ENCODE data around the gene RAB27A. TPM values are rescaled to one million over a fixed set of nuclear protein-coding genes. Genes with fewer than 3 reads are reported as not detected.

RAB27A gene
- total RNA-seq, 1 experiment from 2014 or later: 36.0 TPM

GRCh38 chr15:55334371-55334770 is 44.8 kb upstream of the RAB27A start:
- intact Hi-C loops (cut with micrococcal nuclease): no loop called here
- no peaks in the 10 kb centered on the region for H3K27me3 Mint-ChIP-seq (ENCODE audit: insufficient read depth, unreplicated experiment)
- no peak for DNase-seq (ENCODE audit: unreplicated experiment)
- POLR2A ChIA-PET: no interaction called here
- H3K4me3 Mint-ChIP-seq (ENCODE audit: unreplicated experiment): no peak overlapping the region
- TF ChIP-seq CTCF (IDR thresholded peaks at IDR 0.05; ENCODE audit: unreplicated experiment): no peak
- CTCF ChIA-PET: no interaction called here
- no peaks in the 10 kb centered on the region for H3K4me1 Mint-ChIP-seq (ENCODE audit: insufficient read depth, unreplicated experiment)
- H3K36me3 Mint-ChIP-seq (ENCODE audit: insufficient read depth, unreplicated experiment): peaks cover 27% of the 10 kb centered on the region
- no TSS peak for BruUV-seq (replicated peaks)
- H3K27ac Mint-ChIP-seq (ENCODE audit: low read depth, unreplicated experiment): no peak overlapping the region
- H3K9me3 Mint-ChIP-seq (ENCODE audit: unreplicated experiment): no peaks in the 10 kb centered on the region

DNA sequence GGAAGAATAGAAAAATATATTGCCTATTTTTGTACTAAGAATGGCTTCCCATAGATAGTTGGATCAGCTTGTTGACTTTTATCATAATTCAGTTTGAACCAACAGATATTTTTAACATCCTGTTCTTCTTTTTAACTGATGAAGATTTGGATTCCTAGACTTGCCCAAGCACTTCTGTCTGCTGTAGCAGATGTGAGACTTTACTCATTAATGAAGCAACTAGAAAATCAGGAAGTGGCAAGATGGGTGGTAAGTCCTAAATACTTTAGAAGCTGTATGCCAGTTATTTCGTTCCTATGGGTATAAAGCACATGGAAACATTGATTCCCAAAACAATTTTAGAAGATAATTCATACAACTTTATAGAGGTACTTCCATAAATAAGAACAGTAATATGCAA is 37.8 kb upstream of the RAB27A start:
- peaks cover 39% of the 10 kb centered on the region for H3K36me3 Mint-ChIP-seq (ENCODE audit: insufficient read depth, unreplicated experiment)
- H3K4me1 Mint-ChIP-seq (ENCODE audit: insufficient read depth, unreplicated experiment): no peaks in the 10 kb centered on the region
- BruUV-seq (replicated peaks): no TSS peak
- POLR2A ChIA-PET: no interaction called here
- H3K4me3 Mint-ChIP-seq (ENCODE audit: unreplicated experiment): no peak overlapping the region
- intact Hi-C loops (cut with micrococcal nuclease): no loop called here
- CTCF ChIA-PET: interaction anchor here (0.8 to 1.1 kb wide), 2 partner anchors 106 to 109 kb away, joined by 3 read pairs; no protein-coding TSS in a partner anchor
- no peaks in the 10 kb centered on the region for H3K27me3 Mint-ChIP-seq (ENCODE audit: insufficient read depth, unreplicated experiment)
- H3K27ac Mint-ChIP-seq (ENCODE audit: low read depth, unreplicated experiment): no peak overlapping the region
- H3K9me3 Mint-ChIP-seq (ENCODE audit: unreplicated experiment): no peaks in the 10 kb centered on the region
- DNase-seq (ENCODE audit: unreplicated experiment): no peak
- TF ChIP-seq CTCF (IDR thresholded peaks at IDR 0.05; ENCODE audit: unreplicated experiment): no peak

- H3K4me1 Mint-ChIP-seq (ENCODE audit: insufficient read depth, unreplicated experiment): peaks cover 3% of the 10 kb centered on the region
Observed at GRCh38 chr15:55322467-55322866, 32.9 kb upstream of the RAB27A start.

GRCh38 chr15:55320963-55321362 is 31.4 kb upstream of the RAB27A start:
- ChIA-PET POLR2A (no interaction called here), CTCF (no interaction called here)
- BruUV-seq (replicated peaks): no TSS peak
- no peak overlapping the region for H3K27ac Mint-ChIP-seq (ENCODE audit: low read depth, unreplicated experiment)
- no peak for DNase-seq (ENCODE audit: unreplicated experiment)
- no peak for TF ChIP-seq CTCF (IDR thresholded peaks at IDR 0.05; ENCODE audit: unreplicated experiment)
- H3K4me3 Mint-ChIP-seq (ENCODE audit: unreplicated experiment): no peak overlapping the region
- no peaks in the 10 kb centered on the region for H3K9me3 Mint-ChIP-seq (ENCODE audit: unreplicated experiment)
- H3K27me3 Mint-ChIP-seq (ENCODE audit: insufficient read depth, unreplicated experiment): no peaks in the 10 kb centered on the region
- H3K36me3 Mint-ChIP-seq (ENCODE audit: insufficient read depth, unreplicated experiment): peaks cover 29% of the 10 kb centered on the region
- intact Hi-C loops (cut with micrococcal nuclease): no loop called here
- H3K4me1 Mint-ChIP-seq (ENCODE audit: insufficient read depth, unreplicated experiment): peaks cover 11% of the 10 kb centered on the region

More at GRCh38 chr15:55322467-55322866, 32.9 kb upstream of the RAB27A start:
- TF ChIP-seq CTCF (IDR thresholded peaks at IDR 0.05; ENCODE audit: unreplicated experiment): no peak
- intact Hi-C loops (cut with micrococcal nuclease): no loop called here
- POLR2A ChIA-PET: no interaction called here
- Mint-ChIP-seq H3K4me3 (ENCODE audit: unreplicated experiment) (no peak overlapping the region), H3K27me3 (ENCODE audit: insufficient read depth, unreplicated experiment) (no peaks in the 10 kb centered on the region), H3K9me3 (ENCODE audit: unreplicated experiment) (no peaks in the 10 kb centered on the region), H3K27ac (ENCODE audit: low read depth, unreplicated experiment) (no peak overlapping the region), H3K36me3 (ENCODE audit: insufficient read depth, unreplicated experiment) (peaks cover 23% of the 10 kb centered on the region)
- DNase-seq (ENCODE audit: unreplicated experiment): no peak
- CTCF ChIA-PET: interaction anchor here (0.7 kb wide), 1 partner anchor 85 kb away, joined by 5 read pairs; the partner anchor contains the start of genes CCPG1 and PIERCE2
- no TSS peak for BruUV-seq (replicated peaks)
